Measurements from ENCODE around the gene DGKQ. TPM values are rescaled to one million over a fixed set of nuclear protein-coding genes. Genes with fewer than 3 reads are reported as not detected.

The DGKQ gene
- total RNA-seq, 2 donors from 2014 or later = 39.4 to 68.2 TPM

GRCh38 chr4:964346-965025 lies 8.9 kb downstream of the DGKQ start:
- no peak for TF ChIP-seq CTCF (IDR thresholded peaks at IDR 0.05)
- no peak for DNase-seq
- intact Hi-C loops (cut with DNase I) = no loop called here

GRCh38 chr4:963276-964225 lies 9.8 kb downstream of the DGKQ start:
- Histone ChIP-seq H3K4me3 (peak overlapping the region; percentile 6), H3K36me3 (peaks cover 3% of the 10 kb centered on the region), H3K27ac (peak overlapping the region; percentile 55), H3K9me3 (no peaks in the 10 kb centered on the region), H3K9ac (ENCODE audit: low read depth in 2 of 2, low read length in 2 of 2) (peak overlapping the region; percentile 47 to 70), H3K27me3 (no peaks in the 10 kb centered on the region), H3K4me1 (no peaks in the 10 kb centered on the region)
- no peak for DNase-seq
- intact Hi-C loops (cut with DNase I) = no loop called here
- no peak for TF ChIP-seq CTCF (IDR thresholded peaks at IDR 0.05)

More at GRCh38 chr4:964346-965025, 8.9 kb downstream of the DGKQ start:
- no peaks in the 10 kb centered on the region for H3K9me3 ChIP-seq
- H3K4me1 ChIP-seq = no peaks in the 10 kb centered on the region
- H3K27me3 ChIP-seq = no peaks in the 10 kb centered on the region
- no peak overlapping the region for H3K4me3 ChIP-seq
- no peak overlapping the region for H3K9ac ChIP-seq (ENCODE audit: low read depth in 2 of 2, low read length in 2 of 2)
- H3K27ac ChIP-seq = no peak overlapping the region
- peaks cover 3% of the 10 kb centered on the region for H3K36me3 ChIP-seq

GRCh38 chr4:962231-963208 lies 10.8 kb downstream of the DGKQ start:
- intact Hi-C loops (cut with DNase I) = no loop called here
- Histone ChIP-seq H3K27ac (peak overlapping the region; percentile 55), H3K9me3 (no peaks in the 10 kb centered on the region), H3K27me3 (no peaks in the 10 kb centered on the region), H3K4me1 (no peaks in the 10 kb centered on the region), H3K36me3 (peaks cover 3% of the 10 kb centered on the region), H3K9ac (ENCODE audit: low read depth in 2 of 2, low read length in 2 of 2) (peak overlapping the region; percentile 47 to 70), H3K4me3 (peak overlapping the region; percentile 6)
- TF ChIP-seq CTCF (IDR thresholded peaks at IDR 0.05) = no peak
- peak; percentile 74 for DNase-seq

GRCh38 chr4:961351-962230 lies 11.8 kb downstream of the DGKQ start:
- peak overlapping the region; percentile 55 for H3K27ac ChIP-seq
- intact Hi-C loops (cut with DNase I) = no loop called here
- H3K4me1 ChIP-seq = no peaks in the 10 kb centered on the region
- TF ChIP-seq CTCF (IDR thresholded peaks at IDR 0.05) = no peak
- no peaks in the 10 kb centered on the region for H3K9me3 ChIP-seq
- H3K27me3 ChIP-seq = no peaks in the 10 kb centered on the region
- H3K9ac ChIP-seq (ENCODE audit: low read depth in 2 of 2, low read length in 2 of 2) = peak overlapping the region in 1 of 2 donors; percentile 70
- DNase-seq = peak; percentile 81
- H3K4me3 ChIP-seq = peak overlapping the region; percentile 6
- peaks cover 3% of the 10 kb centered on the region for H3K36me3 ChIP-seq

All from colonic mucosa (tissue), 4 donors.